Dendritic cell treated with granulocyte-macrophage colony-stimulating factor and Interleukin-4, amounts not matched to agents 40 ng/mL and 50 ng/mL, for 4 days (primary cell): Measurements from ENCODE around the gene TBCCD1.

Source experiments
- H3K27ac Mint-ChIP-seq: one replicate; pipeline ENCODE4 v1.8.0; 2022; ENCODE audit warnings: mild to moderate bottlenecking, mixed read lengths
- H3K27me3 Mint-ChIP-seq: one replicate; pipeline ENCODE4 v1.8.0; 2022; ENCODE audit warnings: mild to moderate bottlenecking, mixed read lengths
- H3K36me3 Mint-ChIP-seq: one replicate; pipeline ENCODE4 v1.8.0; 2022; ENCODE audit warnings: low read depth, mixed read lengths
- H3K4me1 Mint-ChIP-seq: one replicate; pipeline ENCODE4 v1.8.0; 2022; ENCODE audit warnings: low read depth, mixed read lengths
- H3K4me3 Mint-ChIP-seq: one replicate; pipeline ENCODE4 v1.8.0; 2022; ENCODE audit warnings: mild to moderate bottlenecking, moderate library complexity, mixed read lengths
- H3K9me3 Mint-ChIP-seq: one replicate; pipeline ENCODE4 v1.8.0; 2022; ENCODE audit warnings: mixed read lengths
- intact Hi-C: fragments of 100-400 bp; cut with micrococcal nuclease; formaldehyde crosslinking; loops from one replicate; pipeline ENCODE4 v1.15.0; 2022

TBCCD1 gene

GRCh38 chr3:186603159-186603558 is 36.0 kb upstream of the TBCCD1 start:
- Mint-ChIP-seq H3K27ac (no peak overlapping the region), H3K9me3 (no peaks in the 10 kb centered on the region), H3K4me3 (no peak overlapping the region), H3K36me3 (no peaks in the 10 kb centered on the region), H3K27me3 (no peaks in the 10 kb centered on the region), H3K4me1 (no peaks in the 10 kb centered on the region)
- intact Hi-C loops = no loop called here

DNA sequence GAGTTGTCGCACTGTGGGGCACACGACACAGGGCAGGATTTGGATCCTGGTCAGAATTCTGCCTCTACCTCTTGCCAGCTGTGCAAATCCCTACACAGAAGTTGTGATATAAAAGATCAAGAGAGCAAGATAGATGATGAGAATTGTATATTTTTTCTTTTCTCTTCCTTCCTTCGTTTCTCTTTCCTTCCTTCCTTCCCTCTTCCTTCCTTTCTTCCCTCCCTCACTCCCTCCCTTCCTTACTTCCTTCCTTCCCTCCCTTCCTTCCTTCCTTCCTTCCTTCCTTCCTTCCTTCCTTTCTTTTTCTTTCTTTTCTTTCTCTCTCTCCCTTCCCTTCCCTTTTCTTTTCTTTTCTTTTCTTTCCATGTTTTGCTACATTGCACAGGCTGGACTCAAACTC is 33.8 kb upstream of the TBCCD1 start:
- H3K36me3 Mint-ChIP-seq = no peaks in the 10 kb centered on the region
- intact Hi-C loops = no loop called here
- no peaks in the 10 kb centered on the region for H3K9me3 Mint-ChIP-seq
- H3K4me3 Mint-ChIP-seq = no peak overlapping the region
- peaks cover 5% of the 10 kb centered on the region for H3K27me3 Mint-ChIP-seq
- peaks cover 5% of the 10 kb centered on the region for H3K4me1 Mint-ChIP-seq
- H3K27ac Mint-ChIP-seq = no peak overlapping the region

DNA sequence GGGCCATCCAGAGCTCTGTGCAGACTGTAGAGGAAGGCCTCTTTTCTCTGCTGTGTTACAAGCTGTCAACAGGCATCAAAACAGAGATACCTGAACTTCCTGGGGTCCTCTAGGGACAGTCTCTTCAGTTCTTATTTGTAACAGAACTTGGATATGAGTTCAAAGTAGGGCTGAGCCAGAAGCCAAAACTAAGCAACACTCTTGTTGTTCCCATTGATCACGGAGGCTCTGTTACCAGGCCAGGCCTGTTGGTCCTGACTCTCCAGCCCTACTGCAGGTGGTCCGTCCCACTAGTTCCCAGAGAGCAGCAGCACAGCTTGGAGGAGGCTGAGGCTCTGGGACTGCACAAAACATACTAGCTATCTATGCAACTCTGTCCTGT is 32.6 kb upstream of the TBCCD1 start:
- Mint-ChIP-seq H3K27me3 (peaks cover 5% of the 10 kb centered on the region), H3K4me3 (no peak overlapping the region), H3K27ac (no peak overlapping the region), H3K9me3 (no peaks in the 10 kb centered on the region), H3K4me1 (peaks cover 5% of the 10 kb centered on the region), H3K36me3 (no peaks in the 10 kb centered on the region)
- intact Hi-C loops = no loop called here

DNA sequence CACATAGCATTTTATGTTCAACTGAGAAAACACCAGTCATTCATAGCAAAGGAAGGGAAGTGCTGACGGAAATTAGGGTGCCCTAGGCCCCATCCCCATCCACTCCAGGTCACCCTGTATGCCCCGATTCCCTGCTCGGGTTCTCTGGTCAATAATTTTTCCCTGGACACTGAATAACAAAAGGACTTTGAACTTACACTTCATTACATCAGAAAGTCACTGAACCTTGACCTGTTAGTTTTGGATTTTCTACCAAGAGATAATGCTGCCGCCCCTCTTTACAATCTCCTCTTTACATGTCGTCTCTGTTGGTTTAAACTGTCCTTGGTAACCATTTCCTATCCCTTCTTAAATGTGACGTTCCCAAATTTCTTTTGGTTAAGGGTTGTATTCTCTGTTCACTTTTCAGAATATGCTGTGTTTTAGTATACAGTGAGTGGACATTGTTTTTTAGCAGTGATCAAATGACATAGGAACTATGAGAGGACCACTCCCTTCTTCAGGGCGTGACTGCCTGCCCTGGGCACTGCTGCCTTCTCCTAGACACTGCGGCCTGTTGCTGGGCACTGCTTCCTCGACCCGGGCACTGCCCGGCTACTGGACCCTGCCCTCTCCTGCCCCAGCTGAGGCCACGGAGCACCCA is 32.1 kb upstream of the TBCCD1 start:
- H3K36me3 Mint-ChIP-seq = no peaks in the 10 kb centered on the region
- H3K4me3 Mint-ChIP-seq = no peak overlapping the region
- peaks cover 5% of the 10 kb centered on the region for H3K4me1 Mint-ChIP-seq
- no peaks in the 10 kb centered on the region for H3K9me3 Mint-ChIP-seq
- intact Hi-C loops = no loop called here
- H3K27me3 Mint-ChIP-seq = peaks cover 5% of the 10 kb centered on the region
- H3K27ac Mint-ChIP-seq = no peak overlapping the region

- Mint-ChIP-seq H3K4me1 (peaks cover 5% of the 10 kb centered on the region), H3K27ac (no peak overlapping the region), H3K36me3 (no peaks in the 10 kb centered on the region), H3K27me3 (peaks cover 5% of the 10 kb centered on the region), H3K4me3 (no peak overlapping the region), H3K9me3 (no peaks in the 10 kb centered on the region)
- intact Hi-C loops = no loop called here
These were observed 31.6 kb upstream of the TBCCD1 start for GRCh38 chr3:186598794-186599141.

DNA sequence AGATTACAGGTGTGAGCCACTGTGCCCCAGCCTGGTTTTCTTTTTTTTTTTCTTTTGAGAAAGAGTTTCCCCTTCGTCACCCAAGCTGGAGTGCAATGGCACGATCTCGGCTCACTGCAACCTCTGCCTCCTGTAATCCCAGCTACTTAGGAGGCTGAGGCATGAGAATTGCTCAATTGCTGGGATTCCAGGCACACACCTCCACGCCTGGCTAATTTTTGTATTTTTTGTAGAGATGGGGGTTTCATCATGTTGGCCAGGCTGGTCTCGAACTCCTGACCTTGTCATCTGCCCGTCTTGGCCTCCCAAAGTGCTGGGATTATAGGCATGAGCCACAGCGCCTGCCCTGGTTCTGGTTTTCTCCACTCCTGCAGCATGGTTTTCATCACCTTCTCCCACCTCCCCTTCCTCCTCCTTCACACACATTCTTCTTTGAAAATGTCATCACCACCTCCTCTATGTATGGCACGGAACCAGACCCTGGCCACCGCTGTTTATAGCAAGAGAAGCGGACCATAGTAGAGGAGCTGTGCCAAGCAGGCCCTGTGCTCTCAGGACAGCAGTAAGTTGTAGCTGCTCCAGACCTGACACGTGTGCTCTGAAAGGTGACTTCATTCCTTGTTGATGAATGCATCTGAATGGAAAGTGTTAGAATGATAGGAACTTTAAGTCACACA is 31.1 kb upstream of the TBCCD1 start:
- no peaks in the 10 kb centered on the region for H3K36me3 Mint-ChIP-seq
- H3K9me3 Mint-ChIP-seq = no peaks in the 10 kb centered on the region
- intact Hi-C loops = no loop called here
- H3K4me1 Mint-ChIP-seq = peaks cover 5% of the 10 kb centered on the region
- H3K27me3 Mint-ChIP-seq = peaks cover 5% of the 10 kb centered on the region
- H3K27ac Mint-ChIP-seq = no peak overlapping the region
- no peak overlapping the region for H3K4me3 Mint-ChIP-seq

DNA sequence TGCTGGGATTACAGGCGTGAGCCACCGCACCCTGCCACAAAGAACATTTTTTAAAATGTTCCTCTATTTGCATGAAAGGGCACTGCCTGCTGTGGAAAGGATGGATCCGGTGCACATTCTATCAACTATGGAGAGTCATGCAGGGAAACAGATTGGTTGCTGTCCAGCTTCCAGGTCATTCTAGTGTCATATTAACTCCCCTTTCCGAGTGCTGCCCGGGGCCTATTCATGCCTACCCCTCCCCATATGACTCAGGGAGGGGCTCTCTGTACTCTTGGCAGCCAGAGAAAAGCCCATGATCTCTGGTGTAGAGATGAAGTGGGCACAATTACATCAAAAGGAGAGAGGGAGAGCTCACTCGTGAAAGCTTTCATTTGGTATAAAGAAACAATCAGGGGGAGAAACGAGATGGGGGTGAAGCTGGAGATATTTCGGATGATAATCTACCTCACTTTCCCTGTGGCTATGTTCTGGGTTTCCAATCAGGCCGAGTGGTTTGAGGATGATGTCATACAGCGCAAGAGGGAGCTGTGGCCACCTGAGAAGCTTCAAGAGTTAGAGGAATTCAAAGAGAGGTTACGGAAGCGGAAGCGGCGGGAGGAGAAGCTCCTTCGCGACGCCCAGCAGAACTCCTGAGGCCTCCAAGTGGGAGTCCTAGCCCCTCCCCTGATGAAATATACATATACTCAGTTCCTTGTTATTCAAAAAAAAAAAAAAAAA is 29.6 kb upstream of the TBCCD1 start:
- Mint-ChIP-seq H3K36me3 (no peaks in the 10 kb centered on the region), H3K4me3 (no peak overlapping the region), H3K27ac (no peak overlapping the region), H3K27me3 (peaks cover 5% of the 10 kb centered on the region), H3K4me1 (peaks cover 5% of the 10 kb centered on the region), H3K9me3 (no peaks in the 10 kb centered on the region)
- intact Hi-C loops = no loop called here

DNA sequence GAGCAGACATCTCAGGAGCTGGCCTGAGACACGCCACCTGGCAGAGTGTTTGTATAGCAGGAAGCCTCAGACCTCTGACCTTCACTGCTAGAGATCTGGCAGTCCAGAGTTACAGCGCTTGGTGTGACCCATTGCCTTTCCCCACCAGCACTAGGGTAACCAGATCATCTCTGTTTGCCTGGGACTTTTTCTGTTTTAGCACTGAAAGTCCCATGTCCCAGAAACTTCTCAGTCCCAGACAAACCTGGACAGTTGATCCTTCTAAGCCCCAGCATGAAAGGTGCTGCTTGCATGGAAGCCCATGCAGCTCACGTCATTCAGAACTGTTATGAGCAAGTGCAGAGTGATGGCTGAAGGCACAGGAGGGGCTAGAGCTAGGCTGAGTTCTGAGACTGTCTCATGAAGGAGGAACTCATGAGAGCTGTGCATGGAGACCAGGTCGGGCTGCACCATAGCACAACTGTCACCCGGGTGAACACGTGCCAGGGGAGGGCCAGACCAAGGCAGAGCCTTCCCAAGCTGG is 27.5 kb upstream of the TBCCD1 start:
- H3K9me3 Mint-ChIP-seq = no peaks in the 10 kb centered on the region
- no peak overlapping the region for H3K27ac Mint-ChIP-seq
- peaks cover 5% of the 10 kb centered on the region for H3K27me3 Mint-ChIP-seq
- H3K36me3 Mint-ChIP-seq = no peaks in the 10 kb centered on the region
- H3K4me1 Mint-ChIP-seq = peaks cover 5% of the 10 kb centered on the region
- H3K4me3 Mint-ChIP-seq = no peak overlapping the region
- intact Hi-C loops = no loop called here

DNA sequence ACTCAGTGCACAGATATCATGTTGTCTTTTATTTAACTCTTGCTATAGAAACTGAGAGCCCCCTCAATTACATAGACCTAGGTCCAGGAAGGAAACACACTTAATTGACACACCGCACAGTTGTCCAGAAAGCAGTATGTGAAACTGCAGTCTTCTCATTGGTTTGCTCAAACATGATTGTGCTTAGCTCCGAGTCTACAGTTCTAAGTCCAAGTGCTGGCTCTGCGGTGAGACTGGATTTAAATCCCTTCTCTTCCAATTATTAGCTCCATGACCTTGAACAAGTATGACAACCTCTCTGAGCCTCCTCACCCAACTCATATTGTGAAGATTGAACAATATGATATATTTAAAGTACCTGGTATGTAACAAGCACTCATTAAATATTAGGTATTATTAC is 26.7 kb upstream of the TBCCD1 start:
- intact Hi-C loops = no loop called here
- no peak overlapping the region for H3K4me3 Mint-ChIP-seq
- no peaks in the 10 kb centered on the region for H3K36me3 Mint-ChIP-seq
- H3K9me3 Mint-ChIP-seq = no peaks in the 10 kb centered on the region
- peaks cover 5% of the 10 kb centered on the region for H3K27me3 Mint-ChIP-seq
- no peak overlapping the region for H3K27ac Mint-ChIP-seq
- peaks cover 5% of the 10 kb centered on the region for H3K4me1 Mint-ChIP-seq

GRCh38 chr3:186592682-186593081 is 25.5 kb upstream of the TBCCD1 start:
- H3K27me3 Mint-ChIP-seq = peaks cover 3% of the 10 kb centered on the region
- H3K9me3 Mint-ChIP-seq = no peaks in the 10 kb centered on the region
- H3K27ac Mint-ChIP-seq = no peak overlapping the region
- H3K36me3 Mint-ChIP-seq = no peaks in the 10 kb centered on the region
- no peak overlapping the region for H3K4me3 Mint-ChIP-seq
- intact Hi-C loops = no loop called here
- H3K4me1 Mint-ChIP-seq = peaks cover 5% of the 10 kb centered on the region

GRCh38 chr3:186590580-186591295 is 23.6 kb upstream of the TBCCD1 start:
- H3K27ac Mint-ChIP-seq = no peak overlapping the region
- intact Hi-C loops = no loop called here

DNA sequence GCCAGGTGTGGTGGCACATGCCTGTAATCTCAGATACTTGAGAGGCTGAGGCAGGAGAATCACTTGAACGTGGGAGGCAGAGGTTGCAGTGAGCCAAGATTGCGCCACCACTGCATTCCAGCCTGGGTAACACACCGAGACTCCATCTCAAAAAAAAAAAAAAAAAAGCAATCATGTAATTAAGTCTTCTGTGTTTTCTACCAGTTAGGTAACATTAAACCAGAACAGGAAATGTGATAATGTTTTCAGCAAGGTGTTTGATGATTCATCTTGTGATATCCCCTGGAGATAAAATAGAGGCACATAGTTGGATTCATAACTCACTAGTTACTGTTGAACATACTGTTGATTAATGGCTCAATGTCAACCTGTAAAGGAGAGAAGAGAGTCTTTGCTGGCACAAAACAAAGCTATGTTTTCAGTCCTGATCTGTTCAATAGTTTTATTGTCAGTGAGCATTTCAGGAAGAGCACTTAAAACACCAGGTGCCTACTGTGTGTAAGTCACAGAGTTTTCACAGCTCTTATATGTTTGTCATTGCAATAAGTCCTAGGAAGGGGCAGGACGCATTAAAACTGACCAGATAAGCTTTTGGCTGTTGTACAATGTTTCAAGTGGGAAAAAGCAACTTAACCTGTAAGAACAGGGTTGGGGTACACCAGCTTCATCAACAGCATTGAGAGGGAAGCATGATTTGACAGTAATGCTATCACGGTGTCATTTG is 22.9 kb upstream of the TBCCD1 start:
- intact Hi-C loops = no loop called here
- Mint-ChIP-seq H3K36me3 (peaks cover 16% of the 10 kb centered on the region), H3K27ac (no peak overlapping the region), H3K9me3 (no peaks in the 10 kb centered on the region), H3K4me3 (no peak overlapping the region), H3K4me1 (no peaks in the 10 kb centered on the region), H3K27me3 (no peaks in the 10 kb centered on the region)

More at GRCh38 chr3:186590580-186591295, 23.6 kb upstream of the TBCCD1 start:
- Mint-ChIP-seq H3K27me3 (no peaks in the 10 kb centered on the region), H3K36me3 (peaks cover 9% of the 10 kb centered on the region), H3K4me1 (no peaks in the 10 kb centered on the region), H3K9me3 (no peaks in the 10 kb centered on the region), H3K4me3 (no peak overlapping the region)

- intact Hi-C loops = no loop called here
- Mint-ChIP-seq H3K36me3 (peaks cover 25% of the 10 kb centered on the region), H3K4me1 (no peaks in the 10 kb centered on the region), H3K4me3 (no peak overlapping the region), H3K27ac (no peak overlapping the region), H3K9me3 (no peaks in the 10 kb centered on the region), H3K27me3 (no peaks in the 10 kb centered on the region)
These were observed 22.0 kb upstream of the TBCCD1 start for GRCh38 chr3:186589121-186589520.
